GM12878 (cell line): ENCODE results near the gene STRN4. TPM values are rescaled to one million over a fixed set of nuclear protein-coding genes. Genes with fewer than 3 reads are reported as not detected.

ENCODE experiments used
- ATAC-seq: fragments of 200-7000 bp; cut with Tn5 transposase; 3 replicates; pipeline ENCODE4 v1.9.1; 2020; ENCODE audit warnings: mild to moderate bottlenecking, moderate library complexity
- BruUV-seq: library from RNA; stranded (reverse); fragments of 400-500 nt; replicated peaks from 2 replicates; lab custom pipeline; 2021; lab: Mats Ljungman, UMichigan
- CTCF ChIA-PET: fragments of 300-600 bp; sonication (Branson Sonifier 250); formaldehyde crosslinking; extraction: SDS; loops from one replicate; lab custom pipeline; 2021; ENCODE audit warnings: inconsistent platforms; lab: Yijun Ruan, JAX
- POLR2A ChIA-PET: fragments of 350-600 bp; formaldehyde crosslinking; extraction: SDS; loops from one replicate; lab custom pipeline; 2021; ENCODE audit warnings: inconsistent platforms; lab: Charles Lee
- RAD21 ChIA-PET: fragments of 300-600 bp; sonication (Branson Sonifier 250); formaldehyde crosslinking; loops from one replicate; lab custom pipeline; 2023; ENCODE audit warnings: antibody characterized with exemption; ENCODE audit not compliant: unreplicated experiment; lab: Charles Lee
- SMC1A ChIA-PET: fragments of 300-600 bp; sonication (Branson Sonifier 250); formaldehyde crosslinking; loops from one replicate; lab custom pipeline; 2023; ENCODE audit not compliant: unreplicated experiment, uncharacterized antibody; lab: Charles Lee
- DNase-seq: peaks from one replicate; pipeline ENCODE4 v3.0.0-alpha.2; 2011; ENCODE audit warnings: low read depth, low spot score
- FAIRE-seq: peaks from 3 replicates; lab custom pipeline; 2011; peaks lifted over from hg19 to GRCh38; lab: Jason Lieb, UNC
- H2AFZ ChIP-seq: 2 replicates; pipeline ENCODE4 v1.6.0; 2011; ENCODE audit warnings: low read depth, low read length, control low read depth; ENCODE audit not compliant: control insufficient read depth
- H3K27ac ChIP-seq: 2 replicates; pipeline ENCODE4 v1.5.1; 2011; ENCODE audit warnings: control low read depth; ENCODE audit not compliant: control insufficient read depth, insufficient read depth
- H3K27me3 ChIP-seq, 2 experiments: replicated peaks in 1 of 2; 2 replicates each; pipeline versions ENCODE4 v1.6.0 to v1.6.1; 2011; ENCODE audit warnings: low read length in 1 of 2; ENCODE audit not compliant: control insufficient read depth in 2 of 2, insufficient read depth in 2 of 2
- H3K36me3 ChIP-seq, 2 experiments: 2 replicates each; pipeline ENCODE4 v1.5.1; 2011; ENCODE audit warnings: low read length in 1 of 2; ENCODE audit not compliant: control insufficient read depth in 2 of 2, insufficient read depth in 2 of 2
- H3K4me1 ChIP-seq: 2 replicates; pipeline ENCODE4 v1.6.1; 2011; ENCODE audit warnings: mild to moderate bottlenecking, low read length, moderate library complexity, mixed read lengths; ENCODE audit not compliant: control insufficient read depth, insufficient read depth
- H3K4me2 ChIP-seq: 2 replicates; pipeline ENCODE4 v1.6.0; 2011; ENCODE audit warnings: control low read depth; ENCODE audit not compliant: control insufficient read depth, insufficient read depth
- H3K4me3 ChIP-seq: fragments of 200-600 bp; sonication (generic); 2 replicates; pipeline ENCODE4 v1.5.1; 2016
- H3K79me2 ChIP-seq: 2 replicates; pipeline ENCODE4 v1.6.0; 2011; ENCODE audit warnings: low read length; ENCODE audit not compliant: control insufficient read depth, insufficient read depth
- H3K9ac ChIP-seq: 2 replicates; pipeline ENCODE4 v1.8.0; 2011; ENCODE audit warnings: low read length, control low read depth, mixed read lengths; ENCODE audit not compliant: control insufficient read depth, insufficient read depth
- H3K9me3 ChIP-seq: replicated peaks from 3 replicates; pipeline ENCODE4 v1.5.1; 2011; ENCODE audit warnings: mild to moderate bottlenecking, low read length; ENCODE audit not compliant: control insufficient read depth, insufficient read depth
- H4K20me1 ChIP-seq: 2 replicates; pipeline ENCODE4 v1.6.0; 2011; ENCODE audit not compliant: control insufficient read depth, insufficient read depth
- POLR2A ChIP-seq: IDR thresholded peaks from 2 replicates; pipeline ENCODE4 v1.6.1; 2011; ENCODE audit warnings: low read depth, mild to moderate bottlenecking, low read length
- RUNX3 ChIP-seq: IDR thresholded peaks from 2 replicates; pipeline ENCODE4 v1.6.1; 2012; ENCODE audit warnings: low read length, inconsistent platforms
- whole genome bisulfite sequencing: methylation state at CpG from one replicate; pipeline ENCODE4 v1.1.6; 2016; ENCODE audit warnings: low lambda C conversion rate; ENCODE audit not compliant: insufficient replicate concordance, insufficient coverage; ENCODE audit errors: missing lambda C conversion rate; 5-methylcytosine and 5-hydroxymethylcytosine counted together
- in situ Hi-C: fragments of 300-500 bp; cut with MboI; formaldehyde crosslinking; loops from 9 replicates; pipeline ENCODE4 v1.14.3; 2018; ENCODE audit warnings: mixed read lengths
- intact Hi-C: fragments of 100-400 bp; cut with micrococcal nuclease; formaldehyde crosslinking; loops from one replicate; pipeline ENCODE4 v1.14.2; 2022; ENCODE audit not compliant: unreplicated experiment
- polyA plus RNA-seq, 11 experiments: library from polyadenylated mRNA; depleted of rRNA in 4 of 11; unstranded in 6 of 11; stranded (reverse) in 5 of 11; fragments of >200 nt; fragmentation: Nextera tagmentation in 4 of 11; fragmentation: Illumina TruSeq in 1 of 11; extraction: Ambion mirVana in 4 of 11; extraction: Trizol in 1 of 11; gene quantifications; 1 replicate in 1 of 11; 2 replicates in 10 of 11; pipeline versions ENCODE4 v1.2.1 to v1.2.3, GENCODE V29; 2011 to 2016; ENCODE audit warnings: inconsistent platforms in 2 of 11, missing spikeins in 2 of 11, low read depth in 1 of 11
- total RNA-seq, 4 experiments: library from RNA; depleted of rRNA in 3 of 4; stranded (reverse); fragments of >200 nt in 3 of 4; fragmentation: Illumina TruSeq in 1 of 4; extraction: Trizol in 1 of 4; gene quantifications; 2 replicates each; pipeline versions ENCODE4 v1.2.1 to v1.2.3, GENCODE V29; 2013 to 2021
- TF ChIP-seq, protein P1 (sequence below): fragments of 450-650 bp; IDR thresholded peaks from 2 replicates; pipeline ENCODE4 v1.6.1; 2018; ENCODE audit warnings: borderline replicate concordance, mild to moderate bottlenecking; ENCODE audit not compliant: partially characterized antibody

STRN4 gene
- total and polyA plus RNA-seq, 10 of the 15 experiments (the other 5 are each of a cell fraction or from before 2014, with no cell fraction given) = 0.42 to 62.8 (median 22.5) TPM

DNA sequence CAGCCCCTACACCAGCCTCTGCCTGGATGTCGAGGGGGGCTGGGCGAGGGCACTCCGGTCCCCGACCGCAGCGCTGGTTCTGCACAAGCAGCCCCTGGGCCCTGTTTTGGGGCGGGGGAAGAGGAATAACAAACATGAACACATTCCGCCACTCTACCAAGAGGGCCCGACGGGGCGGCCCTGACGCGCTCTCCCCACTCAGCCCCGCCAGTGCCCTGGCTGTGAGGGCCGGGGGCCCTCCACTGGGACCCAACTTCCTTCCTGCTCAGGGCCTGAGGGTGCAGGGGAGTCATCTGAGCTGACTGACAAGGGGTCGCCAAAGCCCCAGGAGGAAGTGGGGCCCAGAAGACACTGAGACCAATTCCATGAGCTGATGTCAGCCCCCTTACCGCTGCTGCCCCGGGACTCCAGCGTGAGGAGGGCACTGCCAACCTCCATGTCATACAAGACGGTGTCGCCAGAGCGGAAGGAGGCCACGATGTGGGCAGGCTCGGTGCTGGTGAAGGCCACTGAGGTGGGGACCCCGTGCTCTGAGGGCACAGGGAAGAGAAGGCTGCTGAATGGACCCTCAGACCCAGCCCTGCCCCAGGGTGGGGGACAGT, 23.7 kb downstream of the STRN4 start (continued):
- TF ChIP-seq, protein P1, sequence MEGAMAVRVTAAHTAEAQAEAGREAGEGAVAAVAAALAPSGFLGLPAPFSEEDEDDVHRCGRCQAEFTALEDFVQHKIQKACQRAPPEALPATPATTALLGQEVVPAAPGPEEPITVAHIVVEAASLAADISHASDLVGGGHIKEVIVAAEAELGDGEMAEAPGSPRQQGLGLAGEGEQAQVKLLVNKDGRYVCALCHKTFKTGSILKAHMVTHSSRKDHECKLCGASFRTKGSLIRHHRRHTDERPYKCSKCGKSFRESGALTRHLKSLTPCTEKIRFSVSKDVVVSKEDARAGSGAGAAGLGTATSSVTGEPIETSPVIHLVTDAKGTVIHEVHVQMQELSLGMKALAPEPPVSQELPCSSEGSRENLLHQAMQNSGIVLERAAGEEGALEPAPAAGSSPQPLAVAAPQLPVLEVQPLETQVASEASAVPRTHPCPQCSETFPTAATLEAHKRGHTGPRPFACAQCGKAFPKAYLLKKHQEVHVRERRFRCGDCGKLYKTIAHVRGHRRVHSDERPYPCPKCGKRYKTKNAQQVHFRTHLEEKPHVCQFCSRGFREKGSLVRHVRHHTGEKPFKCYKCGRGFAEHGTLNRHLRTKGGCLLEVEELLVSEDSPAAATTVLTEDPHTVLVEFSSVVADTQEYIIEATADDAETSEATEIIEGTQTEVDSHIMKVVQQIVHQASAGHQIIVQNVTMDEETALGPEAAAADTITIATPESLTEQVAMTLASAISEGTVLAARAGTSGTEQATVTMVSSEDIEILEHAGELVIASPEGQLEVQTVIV = no peak

DNA sequence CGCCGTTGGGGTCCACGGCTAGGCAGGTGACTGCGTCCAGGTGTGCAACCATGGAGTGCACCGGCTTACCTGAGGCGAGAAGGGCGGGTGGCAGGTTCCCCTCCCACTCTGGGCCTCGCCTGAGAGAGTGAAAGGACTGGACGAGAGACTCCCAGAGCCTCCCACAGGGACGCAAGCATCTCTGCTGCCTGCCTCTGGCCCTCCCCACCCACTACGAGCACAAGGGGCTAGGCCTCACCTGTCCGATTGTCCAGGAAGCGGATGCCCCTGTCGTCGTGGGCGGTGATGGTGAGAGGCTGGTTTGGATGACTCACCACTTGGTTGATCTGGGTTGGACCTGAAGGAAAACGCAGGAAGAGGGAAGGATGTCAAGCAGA, 24.3 kb downstream of the STRN4 start:
- ChIA-PET SMC1A (no interaction called here), CTCF (interaction anchor here (0.7 to 1.4 kb wide), 2 partner anchors 18 to 45 kb away, joined by 3 to 6 read pairs; no protein-coding TSS in a partner anchor), RAD21 (no interaction called here), POLR2A (no interaction called here)
- no peak for ATAC-seq
- FAIRE-seq = no peak
- no peak for TF ChIP-seq RUNX3
- peak; percentile 48; the same call in 1 of the 2 replicates for TF ChIP-seq POLR2A
- Histone ChIP-seq H3K4me2 (no peak overlapping the region), H3K27me3 (no peaks in the 10 kb centered on the region), H2AFZ (no peak overlapping the region), H3K79me2 (peaks cover 8% of the 10 kb centered on the region), H3K4me3 (no peak overlapping the region), H3K4me1 (peaks cover 30% of the 10 kb centered on the region), H3K36me3 (peaks cover 14 to 57% of the 10 kb centered on the region in 2 experiments; a peak in 3 of 4 replicates), H3K9ac (no peak overlapping the region), H3K9me3 (no peaks in the 10 kb centered on the region), H3K27ac (no peak overlapping the region), H4K20me1 (no peaks in the 10 kb centered on the region)
- no peak for DNase-seq
- intact Hi-C loops (no loop called here), in situ Hi-C loops (no loop called here)
- 78% methylated on average over 17 of the region's 17 CpGs for WGBS
- no TSS peak for BruUV-seq
